ENCODE measurements around the gene TRDMT1.

The TRDMT1 gene

DNA sequence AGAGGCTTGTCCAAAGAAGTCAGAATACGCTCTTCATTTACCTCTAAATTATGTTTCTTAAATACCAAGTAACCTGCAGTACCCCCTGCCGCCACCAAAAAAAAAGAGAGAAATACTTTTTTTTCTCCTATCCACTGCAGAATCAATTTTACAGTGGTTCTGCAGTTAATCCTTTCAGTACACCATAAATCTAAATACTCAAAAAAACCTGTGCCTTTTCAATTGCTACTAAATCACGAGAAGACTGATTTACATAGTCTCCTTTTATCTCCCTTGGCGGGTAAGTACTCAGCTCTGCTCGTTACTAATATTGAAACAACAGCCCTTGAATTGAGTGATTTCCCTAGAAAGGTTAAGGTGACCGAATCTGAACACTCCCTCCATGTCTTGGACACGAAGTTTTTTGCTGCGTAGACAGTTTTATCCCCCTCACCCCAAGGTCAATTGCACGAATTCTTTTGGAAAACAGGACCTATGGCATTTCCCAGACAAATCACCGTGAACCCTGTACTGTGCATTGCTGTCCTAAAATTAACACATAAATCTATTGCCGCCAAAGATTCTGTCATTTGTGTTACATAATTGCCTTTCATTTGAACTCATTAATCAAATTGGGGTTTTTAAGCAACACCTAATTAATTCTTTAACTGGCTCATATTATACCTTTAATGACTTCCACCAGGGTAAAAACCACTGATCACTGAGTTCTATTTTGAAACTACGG lies 26.1 kb upstream of the TRDMT1 start:
- in situ Hi-C loops (cut with MboI; ENCODE audit: low sequenced_read_pairs, unreplicated experiment), result no loop called here
- DNase-seq (ENCODE audit: low spot score), result peak; percentile 64
- TF ChIP-seq CTCF (IDR thresholded peaks at IDR 0.05; ENCODE audit: borderline replicate concordance, control extremely low read depth, extremely low read depth, insufficient read depth, missing control alignments), result no peak

GRCh38 chr10:17226891-17227303 lies 25.4 kb upstream of the TRDMT1 start:
- in situ Hi-C loops (cut with MboI; ENCODE audit: low sequenced_read_pairs, unreplicated experiment), result no loop called here

DNA sequence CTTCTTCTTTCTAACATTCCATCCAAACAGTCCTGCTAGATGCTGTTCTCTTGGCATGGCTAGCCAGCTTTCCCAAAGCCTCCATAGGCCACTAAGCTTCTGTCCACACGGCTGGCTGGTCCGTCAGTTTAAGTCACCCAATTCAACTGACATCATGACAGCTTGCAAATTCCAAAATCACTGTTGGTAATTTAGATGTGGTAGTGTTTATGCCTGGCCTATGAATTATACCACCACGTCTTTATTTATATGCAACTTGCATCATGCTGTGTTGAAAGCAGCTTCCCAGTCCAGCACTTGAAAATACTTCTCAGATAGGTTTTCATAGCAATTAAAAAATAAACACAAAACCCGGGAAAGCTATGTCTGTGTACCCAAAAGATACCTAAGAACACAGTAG lies 24.3 kb upstream of the TRDMT1 start:
- no peak for TF ChIP-seq CTCF (IDR thresholded peaks at IDR 0.05; ENCODE audit: borderline replicate concordance, control extremely low read depth, extremely low read depth, insufficient read depth, missing control alignments)
- DNase-seq (ENCODE audit: low spot score), result no peak
- in situ Hi-C loops (cut with MboI; ENCODE audit: low sequenced_read_pairs, unreplicated experiment), result no loop called here

More at GRCh38 chr10:17226891-17227303, 25.4 kb upstream of the TRDMT1 start:
- no peak for TF ChIP-seq CTCF (IDR thresholded peaks at IDR 0.05; ENCODE audit: borderline replicate concordance, control extremely low read depth, extremely low read depth, insufficient read depth, missing control alignments)
- DNase-seq (ENCODE audit: low spot score), result no peak

GRCh38 chr10:17222329-17222728 lies 20.9 kb upstream of the TRDMT1 start:
- TF ChIP-seq CTCF (IDR thresholded peaks at IDR 0.05; ENCODE audit: borderline replicate concordance, control extremely low read depth, extremely low read depth, insufficient read depth, missing control alignments), result no peak
- in situ Hi-C loops (cut with MboI; ENCODE audit: low sequenced_read_pairs, unreplicated experiment), result no loop called here
- no peak for DNase-seq (ENCODE audit: low spot score)

GRCh38 chr10:17220652-17221100 lies 19.2 kb upstream of the TRDMT1 start:
- TF ChIP-seq CTCF (IDR thresholded peaks at IDR 0.05; ENCODE audit: borderline replicate concordance, control extremely low read depth, extremely low read depth, insufficient read depth, missing control alignments), result no peak
- no peak for DNase-seq (ENCODE audit: low spot score)
- in situ Hi-C loops (cut with MboI; ENCODE audit: low sequenced_read_pairs, unreplicated experiment), result no loop called here

GRCh38 chr10:17219024-17219423 lies 17.6 kb upstream of the TRDMT1 start:
- in situ Hi-C loops (cut with MboI; ENCODE audit: low sequenced_read_pairs, unreplicated experiment), result no loop called here
- no peak for DNase-seq (ENCODE audit: low spot score)
- TF ChIP-seq CTCF (IDR thresholded peaks at IDR 0.05; ENCODE audit: borderline replicate concordance, control extremely low read depth, extremely low read depth, insufficient read depth, missing control alignments), result no peak
